ENCODE results near the gene HYI.

HYI gene

GRCh38 chr1:43422995-43423671, 30.6 kb downstream of the HYI start:
- no peak overlapping the region for H3K27ac ChIP-seq
- H3K9me3 ChIP-seq (ENCODE audit: control insufficient read depth, low read length): no peaks in the 10 kb centered on the region

GRCh38 chr1:43421976-43422750, 31.6 kb downstream of the HYI start:
- no peaks in the 10 kb centered on the region for H3K27me3 ChIP-seq (ENCODE audit: control insufficient read depth, insufficient read depth, low read length)
- H3K4me1 ChIP-seq: no peaks in the 10 kb centered on the region
- H3K27ac ChIP-seq: no peak overlapping the region
- H3K4me3 ChIP-seq (ENCODE audit: low read depth, low read length): no peak overlapping the region
- H3K9ac ChIP-seq: no peak overlapping the region
- TF ChIP-seq CTCF (IDR thresholded peaks at IDR 0.05): no peak
- no peaks in the 10 kb centered on the region for H3K9me3 ChIP-seq (ENCODE audit: control insufficient read depth, low read length)
- H2AFZ ChIP-seq: no peak overlapping the region
- no peak overlapping the region for H3K4me2 ChIP-seq (ENCODE audit: low read length)
- H3K79me2 ChIP-seq: no peaks in the 10 kb centered on the region
- H3K36me3 ChIP-seq (ENCODE audit: control insufficient read depth, insufficient read depth, low read length): no peaks in the 10 kb centered on the region

More at GRCh38 chr1:43422995-43423671, 30.6 kb downstream of the HYI start:
- no peaks in the 10 kb centered on the region for H3K36me3 ChIP-seq (ENCODE audit: control insufficient read depth, insufficient read depth, low read length)
- H3K4me3 ChIP-seq (ENCODE audit: low read depth, low read length): no peak overlapping the region
- no peaks in the 10 kb centered on the region for H3K4me1 ChIP-seq
- H3K79me2 ChIP-seq: no peaks in the 10 kb centered on the region
- no peaks in the 10 kb centered on the region for H3K27me3 ChIP-seq (ENCODE audit: control insufficient read depth, insufficient read depth, low read length)
- no peak for TF ChIP-seq CTCF (IDR thresholded peaks at IDR 0.05)
- H3K9ac ChIP-seq: no peak overlapping the region
- no peak overlapping the region for H3K4me2 ChIP-seq (ENCODE audit: low read length)
- no peak overlapping the region for H2AFZ ChIP-seq

- H3K36me3 ChIP-seq (ENCODE audit: control insufficient read depth, insufficient read depth, low read length): no peaks in the 10 kb centered on the region
- no peak overlapping the region for H3K9ac ChIP-seq
- no peak overlapping the region for H2AFZ ChIP-seq
- H3K4me2 ChIP-seq (ENCODE audit: low read length): no peak overlapping the region
- no peaks in the 10 kb centered on the region for H3K79me2 ChIP-seq
- H3K9me3 ChIP-seq (ENCODE audit: control insufficient read depth, low read length): no peaks in the 10 kb centered on the region
- no peaks in the 10 kb centered on the region for H3K4me1 ChIP-seq
- no peak for TF ChIP-seq CTCF (IDR thresholded peaks at IDR 0.05)
- no peak overlapping the region for H3K4me3 ChIP-seq (ENCODE audit: low read depth, low read length)
- no peaks in the 10 kb centered on the region for H3K27me3 ChIP-seq (ENCODE audit: control insufficient read depth, insufficient read depth, low read length)
- H3K27ac ChIP-seq: no peak overlapping the region
Measured at GRCh38 chr1:43421396-43421795, 32.3 kb downstream of the HYI start.

GRCh38 chr1:43420874-43421273, 32.9 kb downstream of the HYI start:
- H3K27me3 ChIP-seq (ENCODE audit: control insufficient read depth, insufficient read depth, low read length): no peaks in the 10 kb centered on the region
- H3K4me2 ChIP-seq (ENCODE audit: low read length): no peak overlapping the region
- H3K9ac ChIP-seq: no peak overlapping the region
- no peak for TF ChIP-seq CTCF (IDR thresholded peaks at IDR 0.05)
- no peaks in the 10 kb centered on the region for H3K9me3 ChIP-seq (ENCODE audit: control insufficient read depth, low read length)
- no peaks in the 10 kb centered on the region for H3K4me1 ChIP-seq
- no peaks in the 10 kb centered on the region for H3K36me3 ChIP-seq (ENCODE audit: control insufficient read depth, insufficient read depth, low read length)
- no peak overlapping the region for H2AFZ ChIP-seq
- H3K27ac ChIP-seq: no peak overlapping the region
- no peaks in the 10 kb centered on the region for H3K79me2 ChIP-seq
- H3K4me3 ChIP-seq (ENCODE audit: low read depth, low read length): no peak overlapping the region

Measured in parathyroid adenoma (tissue), 2 donors.